ENCODE results near the gene HSBP1L1. TPM values are rescaled to one million over a fixed set of nuclear protein-coding genes. Genes with fewer than 3 reads are reported as not detected.

HSBP1L1 gene
- total and polyA plus RNA-seq, 2 of the 13 experiments (the other 11 are each of a cell fraction or from before 2014, with no cell fraction given), result 22.6 to 45.1 TPM

GRCh38 chr18:79988071-79988450, 23.6 kb downstream of the HSBP1L1 start (continued):
- TF ChIP-seq RERE (CRISPR knock-in tag; IDR thresholded peaks at IDR 0.05; ENCODE audit: low read depth), result no peak
- TF ChIP-seq MNT (IDR thresholded peaks at IDR 0.05), result no peak
- no peak for TF ChIP-seq CBFB (CRISPR knock-in tag; IDR thresholded peaks at IDR 0.05)
- no peak for TF ChIP-seq ZNF564 (CRISPR knock-in tag; IDR thresholded peaks at IDR 0.05)
- TF ChIP-seq ZBTB33 (CRISPR knock-in tag; IDR thresholded peaks at IDR 0.05), result no peak
- no peak for TF ChIP-seq ZNF720 (CRISPR knock-in tag; IDR thresholded peaks at IDR 0.05)
- TF ChIP-seq U2AF2 (IDR thresholded peaks at IDR 0.05; ENCODE audit: low read depth, low read length), result no peak
- TF ChIP-seq ZNF574 (CRISPR knock-in tag; IDR thresholded peaks at IDR 0.05), result no peak
- TF ChIP-seq ZSCAN5A (CRISPR knock-in tag; IDR thresholded peaks at IDR 0.05; ENCODE audit: borderline replicate concordance), result peak; percentile 49; the same call in 1 of the 2 replicates
- peak; percentile 76 for TF ChIP-seq ELF1 (CRISPR knock-in tag; IDR thresholded peaks at IDR 0.05)
- no peak for TF ChIP-seq ZNF577 (CRISPR knock-in tag; IDR thresholded peaks at IDR 0.05; ENCODE audit: borderline replicate concordance, low read depth)
- no peak for TF ChIP-seq GLI4 (CRISPR knock-in tag; IDR thresholded peaks at IDR 0.05; ENCODE audit: borderline replicate concordance)
- no peak; the same call in 1 of the 2 replicates for TF ChIP-seq TAF1 (CRISPR knock-in tag; IDR thresholded peaks at IDR 0.05)

All from HepG2 (cell line).